HepG2 (cell line): ENCODE data around the gene TSEN54. TPM values are rescaled to one million over a fixed set of nuclear protein-coding genes. Genes with fewer than 3 reads are reported as not detected.

Experiments used
- ARID5B ChIP-seq: IDR thresholded peaks from 2 replicates; pipeline ENCODE4 v1.4.0; 2020; ENCODE audit warnings: mild to moderate bottlenecking, missing genetic modification reagents
- CENPX ChIP-seq: sonication (generic); formaldehyde crosslinking; IDR thresholded peaks from 2 replicates; pipeline ENCODE4 v1.9.0; 2021; ENCODE audit warnings: mild to moderate bottlenecking, missing genetic modification reagents, moderate library complexity
- ELF3 ChIP-seq: IDR thresholded peaks from 2 replicates; pipeline ENCODE4 v1.6.1; 2016; ENCODE audit warnings: missing genetic modification reagents, missing compliant biosample characterization
- HOXD1 ChIP-seq: sonication (generic); formaldehyde crosslinking; IDR thresholded peaks from 2 replicates; pipeline ENCODE4 v1.5.0; 2020; ENCODE audit warnings: missing genetic modification reagents
- SIX4 ChIP-seq: sonication (generic); formaldehyde crosslinking; IDR thresholded peaks from 2 replicates; pipeline ENCODE4 v1.4.0; 2020; ENCODE audit warnings: missing genetic modification reagents
- ZFP91 ChIP-seq: sonication (generic); formaldehyde crosslinking; IDR thresholded peaks from 2 replicates; pipeline ENCODE4 v1.9.0; 2022; ENCODE audit warnings: missing genetic modification reagents, mild to moderate bottlenecking, borderline replicate concordance
- ZNF232 ChIP-seq: sonication (generic); formaldehyde crosslinking; IDR thresholded peaks from 2 replicates; pipeline ENCODE4 v1.4.0; 2020; ENCODE audit warnings: missing genetic modification reagents, borderline replicate concordance
- ZNF652 ChIP-seq: IDR thresholded peaks from 2 replicates; pipeline ENCODE4 v1.6.1; 2016; ENCODE audit warnings: low read depth, borderline replicate concordance
- polyA plus RNA-seq, 8 experiments: library from polyadenylated mRNA; depleted of rRNA in 3 of 8; stranded (reverse) in 7 of 8; unstranded in 1 of 8; fragments of >200 nt; fragmentation: Illumina TruSeq in 4 of 8; extraction: Trizol in 4 of 8; gene quantifications; 2 replicates each; pipeline versions ENCODE4 v1.2.1 to v1.2.3, GENCODE V29; 2011 to 2016; ENCODE audit warnings: low read depth in 4 of 8, missing spikeins in 1 of 8, mixed read lengths in 1 of 8; ENCODE audit not compliant: insufficient read depth in 1 of 8
- total RNA-seq, 5 experiments: library from RNA; depleted of rRNA; stranded (reverse); fragments of >200 nt; fragmentation: Illumina TruSeq; extraction: Trizol; gene quantifications; 2 replicates each; pipeline ENCODE4 v1.2.3, GENCODE V29; 2016; ENCODE audit warnings: low read depth in 1 of 5
- TF ChIP-seq, protein P1 (sequence below): sonication (generic); formaldehyde crosslinking; IDR thresholded peaks from one replicate; pipeline ENCODE4 v1.5.1; 2020; ENCODE audit warnings: mild to moderate bottlenecking, missing genetic modification reagents; ENCODE audit errors: not compliant biosample characterization
- TF ChIP-seq, protein P2 (sequence below), 2 experiments: fragments of 450-650 bp in 1 of 2; sonication (generic) in 1 of 2; formaldehyde crosslinking; IDR thresholded peaks; 2 replicates each; pipeline versions ENCODE4 v1.5.0 to v1.8.0; 2020 to 2022; ENCODE audit warnings: mild to moderate bottlenecking in 1 of 2, missing genetic modification reagents in 1 of 2

Gene TSEN54
- total and polyA plus RNA-seq, 2 of the 13 experiments (the other 11 are each of a cell fraction or from before 2014, with no cell fraction given), result 62.9 to 63.3 TPM

DNA sequence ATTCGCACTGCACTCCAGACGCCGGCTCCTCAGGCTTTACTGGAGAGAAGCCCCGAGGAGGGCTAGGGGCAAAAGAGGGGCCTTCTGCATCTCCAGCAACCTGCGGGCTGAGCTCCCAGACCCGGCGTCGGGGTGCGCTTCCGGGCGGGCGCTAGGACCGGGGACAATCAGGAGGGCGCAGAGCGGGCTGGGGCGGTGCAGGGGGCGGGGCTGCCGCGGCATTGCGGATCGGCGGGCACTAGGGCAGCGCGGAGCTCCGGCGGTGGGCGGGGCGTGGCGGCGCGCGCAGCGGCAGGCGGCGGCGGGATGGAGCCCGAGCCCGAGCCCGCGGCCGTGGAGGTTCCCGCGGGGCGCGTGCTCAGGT is at the start of gene TSEN54 (continued):
- TF ChIP-seq, protein P1, sequence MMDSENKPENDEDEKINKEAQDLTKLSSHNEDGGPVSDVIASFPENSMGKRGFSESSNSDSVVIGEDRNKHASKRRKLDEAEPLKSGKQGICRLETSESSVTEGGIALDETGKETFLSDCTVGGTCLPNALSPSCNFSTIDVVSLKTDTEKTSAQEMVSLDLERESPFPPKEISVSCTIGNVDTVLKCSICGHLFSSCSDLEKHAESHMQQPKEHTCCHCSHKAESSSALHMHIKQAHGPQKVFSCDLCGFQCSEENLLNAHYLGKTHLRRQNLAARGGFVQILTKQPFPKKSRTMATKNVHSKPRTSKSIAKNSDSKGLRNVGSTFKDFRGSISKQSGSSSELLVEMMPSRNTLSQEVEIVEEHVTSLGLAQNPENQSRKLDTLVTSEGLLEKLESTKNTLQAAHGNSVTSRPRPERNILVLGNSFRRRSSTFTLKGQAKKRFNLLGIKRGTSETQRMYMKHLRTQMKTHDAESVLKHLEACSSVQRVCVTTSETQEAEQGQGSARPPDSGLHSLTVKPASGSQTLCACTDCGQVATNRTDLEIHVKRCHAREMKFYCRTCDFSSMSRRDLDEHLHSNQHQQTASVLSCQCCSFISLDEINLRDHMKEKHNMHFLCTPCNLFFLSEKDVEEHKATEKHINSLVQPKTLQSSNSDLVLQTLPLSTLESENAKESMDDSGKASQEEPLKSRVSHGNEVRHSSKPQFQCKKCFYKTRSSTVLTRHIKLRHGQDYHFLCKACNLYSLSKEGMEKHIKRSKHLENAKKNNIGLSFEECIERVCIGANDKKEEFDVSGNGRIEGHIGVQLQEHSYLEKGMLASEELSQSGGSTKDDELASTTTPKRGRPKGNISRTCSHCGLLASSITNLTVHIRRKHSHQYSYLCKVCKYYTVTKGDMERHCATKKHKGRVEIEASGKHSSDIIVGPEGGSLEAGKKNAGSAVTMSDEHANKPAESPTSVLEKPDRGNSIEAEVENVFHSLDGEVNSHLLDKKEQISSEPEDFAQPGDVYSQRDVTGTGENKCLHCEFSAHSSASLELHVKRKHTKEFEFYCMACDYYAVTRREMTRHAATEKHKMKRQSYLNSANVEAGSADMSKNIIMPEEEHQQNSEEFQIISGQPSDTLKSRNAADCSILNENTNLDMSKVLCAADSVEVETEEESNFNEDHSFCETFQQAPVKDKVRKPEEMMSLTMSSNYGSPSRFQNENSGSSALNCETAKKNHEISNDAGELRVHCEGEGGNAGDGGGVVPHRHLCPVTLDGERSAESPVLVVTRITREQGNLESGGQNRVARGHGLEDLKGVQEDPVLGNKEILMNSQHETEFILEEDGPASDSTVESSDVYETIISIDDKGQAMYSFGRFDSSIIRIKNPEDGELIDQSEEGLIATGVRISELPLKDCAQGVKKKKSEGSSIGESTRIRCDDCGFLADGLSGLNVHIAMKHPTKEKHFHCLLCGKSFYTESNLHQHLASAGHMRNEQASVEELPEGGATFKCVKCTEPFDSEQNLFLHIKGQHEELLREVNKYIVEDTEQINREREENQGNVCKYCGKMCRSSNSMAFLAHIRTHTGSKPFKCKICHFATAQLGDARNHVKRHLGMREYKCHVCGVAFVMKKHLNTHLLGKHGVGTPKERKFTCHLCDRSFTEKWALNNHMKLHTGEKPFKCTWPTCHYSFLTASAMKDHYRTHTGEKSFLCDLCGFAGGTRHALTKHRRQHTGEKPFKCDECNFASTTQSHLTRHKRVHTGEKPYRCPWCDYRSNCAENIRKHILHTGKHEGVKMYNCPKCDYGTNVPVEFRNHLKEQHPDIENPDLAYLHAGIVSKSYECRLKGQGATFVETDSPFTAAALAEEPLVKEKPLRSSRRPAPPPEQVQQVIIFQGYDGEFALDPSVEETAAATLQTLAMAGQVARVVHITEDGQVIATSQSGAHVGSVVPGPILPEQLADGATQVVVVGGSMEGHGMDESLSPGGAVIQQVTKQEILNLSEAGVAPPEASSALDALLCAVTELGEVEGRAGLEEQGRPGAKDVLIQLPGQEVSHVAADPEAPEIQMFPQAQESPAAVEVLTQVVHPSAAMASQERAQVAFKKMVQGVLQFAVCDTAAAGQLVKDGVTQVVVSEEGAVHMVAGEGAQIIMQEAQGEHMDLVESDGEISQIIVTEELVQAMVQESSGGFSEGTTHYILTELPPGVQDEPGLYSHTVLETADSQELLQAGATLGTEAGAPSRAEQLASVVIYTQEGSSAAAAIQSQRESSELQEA (CRISPR knock-in tag), result no peak
- TF ChIP-seq SIX4 (CRISPR knock-in tag) (peak; percentile 33; the same call in 1 of the 2 replicates), ZNF652 (peak; percentile 24; the same call in 1 of the 2 replicates), ZNF232 (no peak), ARID5B (no peak), ZFP91 (CRISPR knock-in tag) (peak; percentile 84; the same call in 1 of the 2 replicates), ELF3 (CRISPR knock-in tag) (0 out of 2 replicates have a peak, but pooled peaks have one; percentile 49), CENPX (CRISPR knock-in tag) (no peak; the same call in 1 of the 2 replicates), HOXD1 (CRISPR knock-in tag) (no peak; the same call in 1 of the 2 replicates)
- TF ChIP-seq, protein P2, sequence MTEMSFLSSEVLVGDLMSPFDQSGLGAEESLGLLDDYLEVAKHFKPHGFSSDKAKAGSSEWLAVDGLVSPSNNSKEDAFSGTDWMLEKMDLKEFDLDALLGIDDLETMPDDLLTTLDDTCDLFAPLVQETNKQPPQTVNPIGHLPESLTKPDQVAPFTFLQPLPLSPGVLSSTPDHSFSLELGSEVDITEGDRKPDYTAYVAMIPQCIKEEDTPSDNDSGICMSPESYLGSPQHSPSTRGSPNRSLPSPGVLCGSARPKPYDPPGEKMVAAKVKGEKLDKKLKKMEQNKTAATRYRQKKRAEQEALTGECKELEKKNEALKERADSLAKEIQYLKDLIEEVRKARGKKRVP (CRISPR knock-in tag; IDR thresholded peaks at IDR 0.05), result 0 out of 4 replicates have a peak, but pooled peaks of 1 of the 2 experiments have one; percentile 25
